GM19324 (cell line): ENCODE measurements around the gene PNMA1.
A peak's percentile ranks its signal among the peaks of the same experiment; 100 is the strongest.
"Not testable (repeated sequence)": the region's sequence is repeated elsewhere in the genome, so short reads cannot be mapped to it uniquely, and the experiment has no call there.

ENCODE experiments used
- ATAC-seq: cut with Tn5 transposase; IDR thresholded peaks from one replicate; pipeline ENCODE4 v1.9.1; 2021; ENCODE audit warnings: mild to moderate bottlenecking, moderate library complexity; ENCODE audit not compliant: unreplicated experiment, low FRiP score

Gene PNMA1

DNA sequence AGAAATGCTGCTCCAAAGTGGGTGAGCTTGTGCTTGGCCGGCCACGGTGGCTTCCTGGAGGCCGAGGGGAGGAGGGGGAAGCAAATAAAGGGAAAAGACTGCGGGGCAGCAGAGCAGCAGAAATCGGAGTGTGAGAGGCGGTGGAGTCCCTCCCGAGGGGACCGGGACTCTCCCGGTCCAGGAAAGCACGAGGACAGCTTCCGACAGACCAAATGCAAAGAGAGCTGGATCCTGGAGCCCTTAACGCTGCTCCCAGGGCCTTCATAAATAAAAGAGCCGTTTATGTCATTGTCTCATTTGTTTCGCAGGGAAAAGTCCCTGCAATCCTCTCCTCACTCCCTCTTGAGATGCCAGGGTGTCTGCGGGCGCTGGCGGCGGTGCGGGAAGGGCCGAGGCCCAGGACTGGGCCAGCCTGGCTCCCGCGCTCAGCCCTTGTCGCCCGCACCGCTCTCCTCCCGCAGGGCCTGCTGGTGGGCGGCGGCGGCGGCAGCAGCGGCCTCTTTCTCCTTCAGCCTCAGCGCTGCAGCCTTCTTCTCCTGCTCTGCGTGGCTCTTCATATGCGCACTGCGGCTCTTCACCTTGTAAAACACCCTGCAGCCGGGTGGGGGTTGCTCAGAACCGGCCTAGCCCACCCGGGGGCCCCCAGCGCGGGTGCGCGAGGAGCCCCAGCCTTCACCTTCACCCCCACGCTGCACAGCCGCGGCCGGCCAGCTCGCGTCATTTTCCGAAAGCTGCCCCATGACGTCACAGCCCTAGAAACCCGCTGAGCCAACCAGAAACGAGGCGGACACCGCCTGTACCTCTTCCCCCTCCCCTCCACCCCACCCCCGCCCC is 4.5 kb upstream of the PNMA1 start:
- ATAC-seq = no peak

DNA sequence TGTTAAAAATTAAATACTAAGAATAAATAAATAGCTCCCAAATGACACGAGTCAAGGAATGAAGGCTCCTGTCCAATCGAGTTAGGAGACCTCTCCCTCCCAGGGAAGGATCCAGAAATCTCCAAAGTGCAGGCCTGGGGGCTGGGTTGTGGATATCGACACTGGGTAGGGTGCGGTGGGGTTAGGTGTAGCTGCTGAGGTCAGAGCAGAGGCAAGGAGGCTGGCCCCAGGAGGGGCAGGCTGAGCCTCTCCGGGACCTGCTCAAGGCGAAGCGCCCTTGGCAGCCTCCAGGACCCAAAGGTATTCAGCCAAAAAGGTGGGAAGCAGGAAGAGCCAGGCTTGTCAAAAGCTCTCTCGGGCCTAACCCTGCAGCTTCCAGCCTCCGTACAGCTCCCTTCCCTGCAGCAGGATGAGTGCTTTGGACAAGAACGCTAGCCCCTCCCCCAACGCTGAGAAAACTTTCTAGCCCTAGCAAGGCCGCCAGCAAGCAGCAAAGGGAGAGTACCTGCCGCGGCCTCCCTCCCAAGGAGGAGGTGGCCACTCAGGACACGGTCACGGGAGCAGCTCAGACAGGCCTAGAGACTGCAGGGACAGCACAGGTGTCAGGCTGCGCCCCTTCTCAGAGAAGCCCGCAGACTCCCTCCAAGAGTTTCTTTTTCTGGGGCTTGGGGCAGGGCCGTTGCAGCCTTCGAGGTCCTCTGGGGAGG is 3.7 kb upstream of the PNMA1 start:
- no peak for ATAC-seq

DNA sequence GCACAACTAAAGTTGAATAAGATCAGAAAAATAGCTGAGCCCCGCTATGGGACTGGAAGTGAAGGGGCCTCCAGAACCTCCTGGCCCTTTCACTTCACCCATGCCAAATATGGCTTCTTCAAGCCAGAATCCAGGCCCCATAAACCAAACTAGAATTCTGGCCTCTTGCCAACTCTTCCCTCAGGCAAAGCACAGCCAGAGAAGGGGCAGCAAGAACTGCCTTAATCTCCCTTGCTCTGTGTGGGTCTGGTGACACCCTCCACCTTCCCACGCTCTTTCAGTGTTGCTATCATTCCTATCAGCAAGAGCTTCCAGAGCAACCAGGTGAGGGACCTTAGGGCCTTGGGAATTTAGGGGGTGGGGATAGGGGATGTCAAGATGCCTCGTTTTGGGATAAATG is 3.1 kb upstream of the PNMA1 start:
- ATAC-seq = no peak

DNA sequence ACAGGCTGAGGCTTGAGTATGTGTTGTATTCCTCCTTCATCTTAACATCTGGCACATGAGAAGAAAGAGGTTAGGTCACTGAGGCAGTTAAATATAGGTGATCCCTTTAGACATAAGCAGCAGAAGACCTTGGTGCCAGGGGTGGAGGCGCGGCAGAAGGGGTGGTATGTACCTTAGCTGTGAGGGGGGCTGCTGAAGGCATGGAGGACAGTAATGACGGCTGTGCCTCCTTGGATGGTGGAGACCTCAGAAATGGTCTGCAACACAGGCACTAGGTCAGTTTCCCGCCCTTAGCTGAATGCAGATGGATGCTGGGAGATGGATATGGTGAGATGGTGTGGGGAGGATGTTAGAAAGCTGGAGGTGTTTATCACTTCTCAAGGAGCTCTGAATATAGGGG is 1.5 kb upstream of the PNMA1 start:
- no peak for ATAC-seq

DNA sequence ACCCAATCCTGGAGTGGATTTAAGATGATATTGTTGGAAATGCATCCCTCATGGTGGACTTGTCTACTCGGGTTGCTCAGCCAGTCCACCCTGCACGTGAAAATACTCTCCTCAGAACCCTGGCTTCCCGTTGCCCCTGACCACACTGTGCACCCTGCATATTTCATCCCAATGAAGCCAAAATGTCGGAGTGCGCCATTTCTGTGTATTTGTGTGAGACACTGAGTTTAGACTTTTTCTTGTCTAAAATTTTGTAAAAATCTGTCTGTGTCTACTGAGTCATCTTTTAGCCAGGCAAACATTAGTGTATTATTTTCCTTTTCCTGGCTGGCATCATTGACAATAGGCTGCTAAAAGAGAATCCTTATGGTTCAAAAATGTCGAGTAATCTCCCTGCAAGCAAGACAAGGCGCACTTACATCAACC is 485 bp upstream of the PNMA1 start:
- ATAC-seq = peak; percentile 3

DNA sequence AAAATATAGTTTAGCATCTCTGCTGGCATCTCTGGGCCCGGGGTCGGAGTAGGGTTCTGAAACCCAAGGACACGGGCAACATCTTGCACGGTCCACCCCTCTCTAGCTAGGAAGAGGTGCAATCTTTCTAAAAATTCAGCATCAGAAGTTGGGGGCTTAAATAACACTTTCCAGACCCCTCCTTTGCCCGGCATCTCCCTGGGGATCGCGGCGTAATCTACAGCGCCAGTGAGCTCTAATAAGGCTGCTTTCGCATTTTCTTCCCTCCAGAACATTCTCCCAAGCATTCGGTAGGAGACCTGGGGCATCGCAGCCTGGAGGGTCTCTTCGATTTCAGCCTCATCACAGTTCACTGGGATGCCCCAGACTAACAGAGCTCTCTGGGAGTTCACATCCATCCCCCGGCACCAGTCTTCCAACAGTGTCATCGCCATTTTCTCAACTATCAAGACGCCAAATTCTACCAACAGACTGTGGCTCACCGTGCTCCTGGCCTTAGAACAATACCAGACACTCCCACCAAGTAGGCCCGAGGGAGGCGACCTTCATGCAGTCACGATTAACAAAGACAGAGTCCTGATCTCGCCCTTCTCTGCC is 880 bp downstream of the PNMA1 start:
- no peak for ATAC-seq

DNA sequence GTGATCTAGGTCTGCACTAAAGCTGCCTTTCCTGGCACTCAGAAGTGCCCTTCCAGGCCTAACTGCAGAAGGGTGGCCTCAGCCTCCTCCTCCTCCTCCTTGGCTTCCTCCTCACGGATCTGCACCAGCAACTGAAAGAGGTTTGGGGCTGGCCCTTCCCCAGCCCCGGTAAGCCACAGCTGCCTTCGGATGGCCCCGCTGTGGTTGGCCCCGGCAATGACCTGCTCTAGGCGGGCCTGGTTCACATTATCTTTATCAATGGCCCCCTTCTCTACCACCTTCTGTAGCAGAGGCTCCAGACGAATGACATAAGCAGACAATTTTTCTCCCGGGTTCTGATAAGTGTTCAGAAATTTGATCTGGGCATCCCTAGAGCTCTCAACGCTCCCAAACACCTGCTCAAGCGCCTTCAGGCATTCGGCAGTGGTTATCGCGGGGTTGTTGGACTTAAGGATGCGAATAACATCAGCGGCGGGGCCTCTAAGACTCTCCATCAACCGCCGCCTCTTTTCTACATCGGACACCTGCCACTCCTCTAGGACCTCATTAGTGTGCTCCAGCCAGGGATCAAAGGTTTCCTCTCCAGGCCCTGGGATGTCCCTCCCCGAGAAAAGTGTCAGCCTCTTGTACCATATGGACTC is 1.5 kb downstream of the PNMA1 start:
- no peak for ATAC-seq

DNA sequence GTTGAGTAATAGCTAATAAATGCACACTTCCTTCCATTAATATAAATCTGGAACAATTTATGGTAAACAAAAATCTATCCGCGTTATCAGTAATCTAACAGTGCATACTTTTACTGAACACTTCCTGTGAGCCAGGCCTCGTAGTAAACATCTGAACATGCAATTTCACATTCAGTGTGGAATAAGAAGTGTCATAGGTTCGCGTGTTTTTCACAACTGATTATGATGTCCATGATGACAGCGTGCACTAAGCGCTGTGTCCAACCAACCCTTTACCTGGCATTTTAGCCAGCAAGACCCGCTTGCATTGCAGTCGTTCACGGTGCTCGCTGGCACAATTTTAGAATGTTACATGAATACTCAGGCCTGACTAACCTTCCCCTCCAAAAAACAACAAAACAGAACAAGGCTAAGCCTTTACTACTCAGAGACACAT is 2.1 kb downstream of the PNMA1 start:
- ATAC-seq = no peak

DNA sequence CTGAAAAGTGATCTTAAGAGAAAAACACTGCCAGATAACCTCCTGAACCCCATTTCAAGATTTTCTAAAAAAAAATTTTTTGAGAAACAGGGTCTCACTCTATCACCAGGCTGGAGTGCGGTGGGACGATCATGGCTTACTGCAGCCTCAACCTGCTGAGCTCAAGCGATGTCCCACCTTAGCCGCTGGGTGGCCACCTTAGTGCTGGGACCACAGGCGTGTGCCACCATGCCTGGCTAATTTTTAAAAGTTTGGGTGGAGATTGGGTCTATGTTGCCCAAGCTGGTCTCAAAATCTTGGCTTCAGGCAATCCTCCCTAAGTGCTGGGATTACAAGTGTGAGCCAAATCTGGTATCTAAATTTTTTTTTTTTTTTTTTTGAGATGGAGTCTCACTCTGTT is 3.4 kb downstream of the PNMA1 start:
- ATAC-seq = no peak

DNA sequence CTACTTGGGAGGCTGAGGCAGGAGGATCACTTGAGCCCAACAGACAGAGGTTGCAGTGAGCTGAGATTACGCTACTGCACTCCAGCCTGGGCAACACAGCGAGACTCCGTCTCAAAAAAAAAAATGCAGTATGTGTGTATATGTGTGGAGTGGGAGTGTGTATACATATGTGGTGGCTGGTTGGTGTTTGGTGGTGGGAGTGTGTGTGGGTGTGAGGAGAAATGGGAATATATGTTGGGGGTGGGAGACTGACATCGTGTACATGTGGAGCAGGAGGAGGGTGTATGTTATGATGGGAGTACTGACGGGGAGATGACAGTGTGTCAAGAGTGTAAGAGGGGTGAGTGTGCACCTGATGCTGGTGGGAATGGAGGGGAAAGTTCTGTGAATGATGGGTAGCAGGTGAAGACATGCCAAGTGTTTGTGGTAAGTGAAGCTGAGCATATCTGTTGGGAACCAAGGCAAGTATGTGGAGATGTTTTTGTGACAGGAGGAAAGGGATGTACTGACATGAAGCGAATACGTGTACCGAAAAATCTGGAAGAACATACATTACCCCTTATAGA is 4.2 kb downstream of the PNMA1 start:
- ATAC-seq = no peak

DNA sequence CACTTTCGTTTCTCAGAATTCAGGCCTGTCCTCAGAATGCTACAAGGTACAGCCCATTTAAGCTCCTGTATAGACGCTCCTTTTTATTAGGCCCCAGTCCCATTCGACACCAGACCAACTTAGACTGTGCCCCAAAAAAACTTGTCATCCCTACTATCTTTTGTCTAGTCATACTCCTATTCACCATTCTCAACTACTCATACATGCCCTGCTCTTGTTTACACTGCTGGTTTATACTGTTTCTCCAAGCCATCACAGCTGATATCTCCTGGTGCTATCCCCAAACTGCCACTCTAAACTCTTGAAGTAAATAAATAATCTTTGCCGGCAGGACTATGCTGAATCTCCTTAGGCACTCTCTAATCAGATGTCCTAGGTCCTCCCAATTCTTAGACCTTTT is 6.1 kb downstream of the PNMA1 start:
- ATAC-seq = not testable (repeated sequence)

DNA sequence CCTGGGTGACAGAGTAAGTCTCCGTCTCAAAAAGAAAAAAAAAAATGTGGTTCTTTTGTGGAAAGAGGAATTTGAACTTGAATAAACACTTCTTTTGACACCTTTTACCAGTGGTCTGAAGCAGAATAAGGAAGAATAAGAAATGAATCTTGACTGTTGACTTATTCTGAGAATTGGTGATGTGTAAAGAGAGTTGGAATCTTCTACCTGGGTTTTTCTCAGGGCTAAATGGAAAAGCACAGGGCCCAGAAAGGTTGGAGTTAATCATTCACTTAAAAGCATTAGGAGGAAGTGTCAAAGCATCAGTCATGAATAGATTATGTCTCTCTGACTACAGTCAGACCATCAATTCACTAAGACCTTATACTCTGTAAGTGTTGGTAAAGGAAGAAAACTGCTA is 13.9 kb downstream of the PNMA1 start:
- no peak for ATAC-seq

DNA sequence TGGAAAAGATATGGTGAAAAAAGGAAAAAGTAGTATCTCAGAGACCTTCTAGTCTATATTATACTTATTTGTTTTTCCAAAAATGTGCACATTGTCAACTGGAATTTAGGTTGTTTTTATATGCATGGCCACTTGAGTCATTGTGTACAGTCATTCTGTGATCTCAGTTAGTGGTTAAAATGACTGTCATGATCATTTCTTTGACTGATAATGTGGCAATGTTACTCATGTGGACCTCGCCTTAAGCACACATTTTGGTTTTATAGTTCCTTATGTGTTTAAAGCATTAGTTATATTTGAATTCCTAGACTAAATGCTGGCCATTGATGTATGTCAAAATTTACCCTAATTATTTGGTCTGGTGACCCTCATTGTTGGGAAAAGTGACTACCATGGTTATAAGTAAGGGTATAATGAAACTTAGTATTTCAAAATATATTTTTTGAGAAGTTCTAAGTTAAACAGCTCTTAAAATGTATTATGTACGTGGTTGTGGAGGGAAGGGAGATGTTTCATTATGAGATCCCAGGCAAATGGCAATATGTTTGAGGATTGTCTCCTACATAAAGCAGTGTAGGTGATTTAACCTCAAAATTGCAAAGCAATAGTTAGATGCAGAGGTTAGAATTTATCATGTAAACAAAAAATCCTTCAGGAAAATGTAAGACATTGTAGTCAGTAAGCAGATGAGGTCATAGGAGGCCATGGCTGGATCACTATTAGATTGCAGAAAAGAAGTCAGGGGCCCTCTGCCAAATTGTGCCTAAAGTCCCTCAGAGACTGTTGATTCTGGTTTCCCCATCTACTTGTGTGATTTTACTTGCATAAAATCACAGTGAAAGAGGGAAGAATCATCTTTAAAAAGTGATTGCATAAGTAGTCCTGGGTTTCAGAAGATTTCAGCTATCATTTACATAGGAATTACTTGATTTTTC is 17.5 kb downstream of the PNMA1 start:
- ATAC-seq = no peak

DNA sequence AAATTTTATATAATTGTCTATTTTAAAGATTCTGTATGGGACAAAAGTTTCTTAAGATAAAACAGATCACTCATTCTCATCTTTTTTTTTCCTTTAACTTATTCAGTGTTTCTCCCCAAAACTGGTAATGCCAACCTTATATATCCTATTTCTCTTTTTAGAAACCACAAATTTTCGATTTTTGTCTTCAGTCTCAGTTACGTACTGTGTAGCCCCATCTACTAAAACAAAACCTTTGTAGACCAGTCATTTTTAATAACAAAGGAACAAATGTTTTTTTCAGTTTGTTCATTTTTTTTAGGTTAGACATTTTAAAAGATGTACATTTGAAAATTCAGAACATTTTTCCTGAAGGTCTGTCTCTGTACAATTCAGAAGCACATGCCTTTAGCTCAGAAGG is 18.2 kb downstream of the PNMA1 start:
- ATAC-seq = no peak

DNA sequence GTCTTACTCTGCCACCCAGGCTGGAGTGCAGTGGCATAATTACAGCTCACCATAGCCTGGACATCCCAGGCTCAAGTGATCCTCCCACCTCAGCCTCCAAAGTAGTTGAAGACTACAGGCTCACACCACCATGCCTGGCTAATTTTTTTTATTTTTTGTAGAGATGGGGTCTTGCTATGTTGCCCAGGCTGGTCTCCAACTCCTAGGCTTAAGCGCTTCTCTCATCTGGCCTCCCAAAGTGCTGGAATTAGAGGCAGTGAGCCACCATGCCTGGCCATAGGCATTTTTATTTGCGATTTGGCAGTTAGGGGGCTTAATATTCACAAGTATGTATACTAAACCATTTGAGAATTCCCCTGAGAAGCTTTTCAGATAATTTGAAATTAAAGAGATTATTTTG is 19.1 kb downstream of the PNMA1 start:
- ATAC-seq = no peak

DNA sequence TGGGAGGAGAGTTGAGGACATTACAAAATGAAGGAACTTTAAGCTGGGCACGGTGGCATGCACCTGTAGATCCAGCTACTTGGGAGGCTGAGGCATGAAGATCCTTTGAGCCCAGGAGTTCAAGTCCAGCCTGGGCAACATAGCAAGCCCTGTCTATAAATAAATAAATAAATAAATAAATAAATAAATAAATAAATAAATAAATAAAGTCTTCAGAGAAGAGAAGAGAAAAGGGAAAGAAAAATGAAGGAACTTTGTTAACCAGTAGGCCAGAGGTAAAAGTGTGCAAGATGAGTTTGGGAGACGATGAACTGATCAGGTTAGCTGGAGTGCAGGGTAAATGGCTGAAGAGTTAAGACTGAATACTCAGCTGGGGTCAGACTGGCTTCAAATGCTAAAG is 20.1 kb downstream of the PNMA1 start:
- no peak for ATAC-seq

DNA sequence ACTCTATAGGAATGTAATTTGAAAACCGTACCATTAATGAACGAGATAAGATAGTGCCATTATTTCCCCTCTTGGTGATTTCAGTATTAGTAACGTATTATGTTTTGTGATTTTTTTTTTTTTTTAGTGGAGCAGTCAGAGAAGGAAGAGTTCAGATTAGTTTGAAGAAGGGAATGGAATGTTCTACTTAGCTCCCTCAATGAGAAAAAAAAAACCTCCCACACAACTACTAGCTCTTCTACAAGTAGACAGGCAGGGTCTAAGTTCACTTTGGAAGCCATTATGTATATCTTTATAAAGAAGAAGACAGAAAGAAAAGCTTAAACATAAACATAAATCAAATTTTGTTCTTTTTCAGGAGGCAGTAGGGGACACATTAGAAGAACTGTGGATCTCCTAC is 27.3 kb downstream of the PNMA1 start:
- ATAC-seq = no peak

DNA sequence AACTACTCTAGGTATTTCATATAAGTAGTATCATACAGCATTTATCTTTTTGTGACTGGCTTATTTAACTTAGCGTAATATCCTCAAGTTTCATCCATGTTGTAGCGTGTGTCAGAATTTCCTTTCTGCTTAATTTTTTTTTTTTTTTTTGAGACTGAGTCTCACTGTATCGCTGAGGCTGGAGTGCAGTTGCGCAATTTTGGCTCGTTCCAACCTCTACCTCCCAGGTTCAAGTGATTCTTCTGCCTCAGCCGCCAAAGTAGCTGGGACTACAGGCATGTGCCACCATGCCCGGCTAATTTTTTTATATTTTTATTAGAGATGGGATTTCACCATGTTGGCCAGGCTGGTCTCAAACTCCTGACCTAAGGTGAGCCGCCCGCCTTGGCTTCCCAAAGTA is 28.9 kb downstream of the PNMA1 start:
- ATAC-seq = no peak

DNA sequence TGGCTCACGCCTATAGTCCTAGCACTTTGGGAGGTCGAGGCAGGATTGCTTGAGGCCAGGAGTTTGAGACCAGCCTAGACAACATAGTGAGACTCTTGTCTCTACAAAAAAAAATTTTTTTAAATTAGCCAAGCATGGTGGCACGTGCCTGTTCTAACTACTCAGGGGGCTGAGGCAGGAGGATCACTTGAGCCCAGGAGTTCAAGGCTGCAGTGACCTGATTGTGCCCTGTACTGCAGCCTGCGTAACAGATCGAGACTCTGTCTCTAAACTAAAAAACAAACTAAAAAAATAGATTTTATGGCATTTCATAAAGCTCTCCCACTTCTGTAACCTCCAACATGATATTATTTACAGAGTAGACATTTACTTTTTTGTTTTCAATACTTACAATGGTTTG is 29.6 kb downstream of the PNMA1 start:
- no peak for ATAC-seq

DNA sequence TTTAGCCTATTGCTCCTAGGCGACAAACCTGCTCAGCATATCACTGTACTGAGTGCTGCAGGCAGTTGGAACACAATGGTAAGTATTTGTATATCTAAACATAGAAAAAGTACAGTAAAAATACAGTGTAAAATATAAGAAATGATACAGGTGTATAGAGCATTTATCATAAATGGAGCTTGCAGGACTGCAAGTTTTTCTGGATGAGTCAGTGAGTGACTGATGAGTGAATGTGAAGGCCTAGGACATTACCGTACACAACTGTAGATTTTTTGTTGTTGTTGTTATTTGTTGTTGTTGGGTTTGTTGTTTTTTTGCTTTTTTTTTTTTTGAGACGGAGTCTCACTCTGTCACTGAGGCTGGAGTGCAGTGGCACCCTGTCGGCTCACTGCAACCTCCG is 33.4 kb downstream of the PNMA1 start:
- ATAC-seq = no peak
